K562 (cell line): ENCODE results near the gene FZD1. TPM values are rescaled to one million over a fixed set of nuclear protein-coding genes. Genes with fewer than 3 reads are reported as not detected.

Experiments used
- E2F6 ChIP-seq, 2 experiments: IDR thresholded peaks; 2 replicates each; pipeline ENCODE4 v1.6.1; 2011; ENCODE audit warnings: borderline replicate concordance in 1 of 2, control low read depth in 1 of 2, low read depth in 1 of 2, low read length in 1 of 2, mild to moderate bottlenecking in 1 of 2, mixed read lengths in 1 of 2, moderate library complexity in 1 of 2; ENCODE audit not compliant: insufficient read depth in 1 of 2, insufficient read length in 1 of 2, poor library complexity in 1 of 2, severe bottlenecking in 1 of 2; ENCODE audit errors: extremely low read depth in 1 of 2
- GTF2F1 ChIP-seq: IDR thresholded peaks from 2 replicates; pipeline ENCODE4 v1.6.1; 2011; ENCODE audit warnings: low read depth, low read length, improper control_type of control experiment
- HES1 ChIP-seq: fragments of 450-650 bp; IDR thresholded peaks from 2 replicates; pipeline ENCODE4 v1.6.1; 2016; ENCODE audit warnings: low read depth, mild to moderate bottlenecking, moderate library complexity
- KDM1A ChIP-seq, 2 experiments: fragments of 450-650 bp; IDR thresholded peaks; 2 replicates each; pipeline ENCODE4 v1.6.1; 2016; ENCODE audit warnings: mild to moderate bottlenecking in 2 of 2
- LARP7 ChIP-seq: fragments of 450-650 bp; IDR thresholded peaks from 2 replicates; pipeline ENCODE4 v1.6.1; 2016
- OTX1 ChIP-seq: fragments of 450-650 bp; formaldehyde crosslinking; IDR thresholded peaks from 2 replicates; pipeline ENCODE4 v1.4.0; 2022; ENCODE audit warnings: mild to moderate bottlenecking
- SAFB2 ChIP-seq: fragments of 200-400 bp; formaldehyde crosslinking; IDR thresholded peaks from 2 replicates; pipeline ENCODE4 v1.6.1; 2018; ENCODE audit warnings: borderline replicate concordance, low read length, low read depth, moderate library complexity; ENCODE audit not compliant: severe bottlenecking
- TAF15 ChIP-seq: fragments of 200-400 bp; formaldehyde crosslinking; IDR thresholded peaks from 2 replicates; pipeline ENCODE4 v1.6.1; 2017; ENCODE audit warnings: mild to moderate bottlenecking, low read depth, low read length, moderate library complexity
- ZBTB34 ChIP-seq: fragments of 250-450 bp; sonication (Bioruptor Pico); IDR thresholded peaks from 2 replicates; pipeline ENCODE4 v1.8.0; 2021; ENCODE audit warnings: mild to moderate bottlenecking, moderate library complexity
- ZNF655 ChIP-seq: fragments of 250-450 bp; sonication (Bioruptor Pico); IDR thresholded peaks from 2 replicates; pipeline ENCODE4 v1.5.0; 2021
- polyA plus RNA-seq, 8 experiments: library from polyadenylated mRNA; depleted of rRNA in 4 of 8; stranded (reverse) in 5 of 8; unstranded in 3 of 8; fragments of >200 nt; fragmentation: Nextera tagmentation in 2 of 8; fragmentation: Illumina TruSeq in 1 of 8; extraction: Ambion mirVana in 2 of 8; extraction: Trizol in 1 of 8; gene quantifications; 2 replicates each; pipeline versions ENCODE4 v1.2.1 to v1.2.3, GENCODE V29; 2011 to 2014; ENCODE audit warnings: inconsistent platforms in 1 of 8, missing spikeins in 1 of 8
- total RNA-seq, 7 experiments: library from RNA; depleted of rRNA in 6 of 7; stranded (reverse); fragments of >200 nt in 6 of 7; fragmentation: Illumina TruSeq in 2 of 7; extraction: Trizol in 2 of 7; gene quantifications; 2 replicates each; pipeline versions ENCODE4 v1.2.1 to v1.2.3, GENCODE V29; 2011 to 2021; ENCODE audit warnings: low replicate concordance in 1 of 7

The FZD1 gene
- total and polyA plus RNA-seq, 9 of the 15 experiments (the other 6 are each of a cell fraction or from before 2014, with no cell fraction given): 0.25 to 5.1 (median 1.8) TPM

GRCh38 chr7:91249506-91250233, 14.6 kb upstream of the FZD1 start (continued):
- TF ChIP-seq E2F6 (IDR thresholded peaks at IDR 0.05; ENCODE audit: borderline replicate concordance in 1 of 2, extremely low read depth in 1 of 2, insufficient read depth in 1 of 2, insufficient read length in 1 of 2, low read depth in 1 of 2, low read length in 1 of 2, poor library complexity in 1 of 2, severe bottlenecking in 1 of 2) (no peak), SAFB2 (no peak), HES1 (no peak), ZNF655 (CRISPR knock-in tag) (no peak), GTF2F1 (no peak), ZBTB34 (CRISPR knock-in tag) (no peak), TAF15 (no peak), LARP7 (no peak), OTX1 (no peak), KDM1A (IDR thresholded peaks at IDR 0.05) (no peak)
